ENCODE results near the gene KIAA1328.

Gene KIAA1328

DNA sequence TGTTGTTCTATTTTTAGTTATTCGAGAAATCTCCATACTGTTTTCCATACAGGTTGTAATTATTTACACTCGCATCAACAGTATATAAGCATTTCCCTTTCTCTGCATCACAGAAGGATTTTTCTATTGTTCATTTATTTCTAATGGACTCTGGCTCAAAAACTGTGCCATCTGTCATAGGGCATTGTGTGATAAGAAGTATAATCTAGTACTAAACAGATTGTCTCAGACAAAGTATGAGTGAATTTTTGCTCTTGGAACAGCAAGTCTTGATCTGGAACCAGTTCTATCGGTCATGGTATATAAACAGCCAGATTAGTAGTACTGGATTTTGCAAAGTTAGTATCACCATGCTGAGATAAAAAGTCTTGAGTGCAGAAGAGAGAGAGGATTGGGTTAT is 145.8 kb downstream of the KIAA1328 start:
- DNase-seq, result no peak

DNA sequence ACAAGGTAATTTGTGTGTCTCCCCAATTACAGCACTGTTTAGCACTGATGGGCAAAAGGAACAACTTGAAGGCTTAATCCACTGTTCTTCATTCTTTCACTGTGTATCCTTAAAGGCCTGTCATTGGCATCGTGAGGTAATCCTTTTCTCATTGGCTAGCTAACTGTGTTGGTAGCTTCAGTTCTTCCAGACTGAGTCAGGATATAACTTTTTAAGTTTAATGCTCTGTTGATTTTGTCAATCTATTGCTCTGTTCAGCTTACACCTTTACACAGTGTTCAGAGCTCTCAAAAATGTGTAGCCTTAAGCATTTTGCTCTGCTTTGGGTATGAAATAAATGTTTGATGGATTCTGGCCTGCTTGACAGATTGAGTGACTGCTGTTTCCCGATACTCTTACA is 148.2 kb downstream of the KIAA1328 start:
- DNase-seq, result no peak

DNA sequence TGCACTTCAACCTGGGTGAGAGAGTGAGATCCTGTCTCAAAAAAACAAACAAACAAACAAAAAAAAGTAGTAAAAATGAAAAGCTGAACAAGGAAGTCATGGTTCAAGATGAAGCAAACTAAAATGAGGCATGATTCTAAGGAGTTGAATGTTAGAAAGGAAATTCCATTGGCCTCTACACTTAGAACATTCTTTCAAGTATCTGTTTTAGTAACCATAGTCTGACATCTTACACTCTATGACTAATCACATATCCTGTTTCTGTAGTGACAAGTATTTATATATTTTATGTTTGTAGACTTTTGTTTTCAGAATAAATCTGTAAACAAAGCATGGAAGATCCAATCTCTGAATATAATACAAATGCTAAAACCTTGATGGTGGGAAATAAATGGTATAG is 164.1 kb downstream of the KIAA1328 start:
- DNase-seq, result no peak

DNA sequence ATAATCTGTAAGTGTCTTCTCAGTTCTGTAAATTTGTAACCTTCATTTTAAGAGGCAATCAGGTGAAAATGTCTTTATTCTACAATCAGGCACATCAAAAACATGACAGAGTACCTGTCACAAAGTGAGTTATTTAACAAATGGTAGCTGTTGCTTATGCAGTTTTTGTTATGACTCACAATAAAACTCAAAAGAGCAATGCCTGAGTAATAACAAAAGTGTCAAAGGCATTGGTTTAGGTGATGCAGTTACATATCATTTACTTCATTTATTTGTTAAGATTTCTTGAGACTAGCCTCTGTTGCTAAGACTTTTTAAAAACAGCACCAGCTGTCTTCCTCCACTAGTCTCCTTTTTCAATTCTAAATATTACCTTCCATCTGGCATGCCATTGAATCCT is 177.8 kb downstream of the KIAA1328 start:
- DNase-seq, result peak; percentile 31

DNA sequence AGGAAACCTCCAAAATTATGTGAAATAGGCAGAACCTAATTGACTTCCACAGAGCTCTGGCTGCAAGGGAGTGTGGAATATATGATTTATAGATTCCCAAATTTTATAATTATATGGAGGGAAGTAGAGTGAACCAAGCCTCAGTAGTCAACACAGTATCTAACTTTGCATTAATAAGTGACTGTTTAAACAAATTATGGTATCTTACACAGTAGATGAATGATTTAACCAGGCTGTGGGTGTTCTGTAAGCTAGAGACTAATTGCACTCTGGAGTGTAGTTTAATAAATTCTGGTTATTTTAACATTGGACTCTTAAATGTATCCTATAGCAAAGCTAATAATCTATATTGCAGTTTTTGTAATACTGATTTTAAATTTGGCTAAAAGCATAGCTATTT is 183.5 kb downstream of the KIAA1328 start:
- no peak for DNase-seq

DNA sequence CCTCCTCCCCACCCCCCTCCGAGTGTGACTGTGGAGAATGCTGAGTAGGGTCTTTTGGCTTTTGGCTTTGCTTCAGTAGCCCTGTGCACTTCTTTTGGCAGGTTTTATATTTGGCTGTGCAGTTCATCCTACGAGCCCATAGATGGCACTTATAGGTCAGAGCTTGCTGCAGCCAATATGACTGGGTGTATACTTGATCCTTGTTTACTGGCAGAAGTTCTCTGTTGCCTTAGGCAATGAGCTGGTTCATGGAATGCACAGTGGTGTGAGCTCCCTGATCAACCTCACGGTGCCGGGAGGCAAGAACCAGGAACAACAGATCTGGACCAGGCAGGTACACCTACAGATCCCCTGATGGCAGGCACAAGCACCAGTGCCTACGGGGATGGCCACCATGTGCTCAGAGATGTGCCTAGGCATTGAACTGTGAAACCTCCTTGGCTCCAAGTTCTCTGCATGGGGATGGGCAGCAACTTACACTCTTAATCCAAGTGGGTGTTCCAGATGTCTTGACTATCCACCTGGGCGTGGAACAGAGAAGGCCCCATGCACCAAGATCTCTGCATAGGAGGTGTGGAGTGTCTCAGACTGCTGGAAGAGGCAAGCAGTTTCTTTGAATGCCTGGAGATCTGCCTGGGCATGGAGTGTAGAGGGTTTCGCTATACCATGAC is 190.4 kb downstream of the KIAA1328 start:
- DNase-seq, result peak; percentile 16

DNA sequence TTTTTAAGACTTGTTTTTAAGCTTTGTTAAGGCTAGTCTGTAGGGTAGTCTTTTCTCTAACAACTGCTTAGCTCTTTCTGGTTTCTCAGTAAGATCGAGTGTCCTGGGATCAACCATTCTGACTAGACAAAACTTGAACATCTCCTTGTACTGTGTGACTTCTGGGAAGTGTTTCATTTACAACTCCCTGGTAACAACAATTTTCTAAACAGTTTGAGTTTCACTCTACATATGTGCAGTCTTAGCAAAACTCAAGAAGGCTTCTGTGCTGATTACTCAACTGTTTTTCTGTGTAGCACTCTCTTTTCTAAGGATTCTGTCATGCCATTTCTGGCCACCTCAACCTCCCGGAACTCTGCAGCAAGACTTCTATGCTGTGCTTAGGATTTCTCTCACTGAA is 204.5 kb downstream of the KIAA1328 start:
- no peak for DNase-seq

DNA sequence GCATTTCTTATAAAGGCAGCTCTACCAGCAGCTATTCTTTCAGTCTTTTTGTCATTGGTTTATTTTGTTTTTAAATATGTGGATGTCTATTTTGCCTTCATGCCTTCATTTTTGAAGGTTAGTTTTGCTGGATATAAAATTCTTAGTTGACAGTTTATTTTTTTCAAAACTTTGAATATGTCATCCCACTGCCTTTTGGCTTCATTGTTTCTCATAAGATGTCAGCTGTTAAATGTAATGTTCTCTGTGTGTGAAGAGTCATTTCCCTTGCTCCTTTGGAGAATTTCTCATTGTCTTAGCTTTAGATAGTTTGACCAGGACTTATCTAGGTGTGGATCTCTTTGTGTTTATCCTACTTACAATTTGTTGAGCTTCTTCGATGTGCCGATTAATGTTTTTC is 213.5 kb downstream of the KIAA1328 start:
- DNase-seq, result no peak

DNA sequence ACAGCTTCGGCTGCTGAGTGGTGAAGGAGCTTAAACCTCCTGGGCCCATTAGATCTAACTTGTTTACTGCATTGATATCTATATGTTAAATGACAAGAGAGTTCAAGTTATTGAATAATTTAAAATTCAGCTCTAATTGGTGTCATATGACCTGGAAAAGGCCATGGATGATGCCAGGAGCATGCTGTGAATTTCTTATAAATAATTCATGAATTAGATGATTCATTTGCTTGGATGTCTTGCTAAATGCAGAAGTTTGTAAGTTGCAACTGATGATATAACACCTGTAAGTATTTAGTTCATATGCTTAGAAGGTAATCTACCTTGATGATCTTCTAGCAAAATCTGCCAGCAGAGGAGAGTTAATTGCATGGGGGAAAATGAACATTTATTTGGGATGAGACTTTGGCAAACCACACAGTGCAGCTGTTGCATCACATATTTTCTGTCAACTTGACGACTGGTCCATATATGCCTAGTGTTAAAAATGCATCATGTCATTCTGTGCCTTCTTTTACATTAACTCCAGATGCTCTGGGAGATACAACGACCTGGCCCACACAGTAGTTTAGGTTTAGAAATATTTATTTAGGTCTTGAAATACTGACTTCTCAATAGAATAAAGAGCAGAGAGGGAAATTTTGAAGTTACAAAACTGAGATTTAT is 226.3 kb downstream of the KIAA1328 start:
- DNase-seq, result no peak

DNA sequence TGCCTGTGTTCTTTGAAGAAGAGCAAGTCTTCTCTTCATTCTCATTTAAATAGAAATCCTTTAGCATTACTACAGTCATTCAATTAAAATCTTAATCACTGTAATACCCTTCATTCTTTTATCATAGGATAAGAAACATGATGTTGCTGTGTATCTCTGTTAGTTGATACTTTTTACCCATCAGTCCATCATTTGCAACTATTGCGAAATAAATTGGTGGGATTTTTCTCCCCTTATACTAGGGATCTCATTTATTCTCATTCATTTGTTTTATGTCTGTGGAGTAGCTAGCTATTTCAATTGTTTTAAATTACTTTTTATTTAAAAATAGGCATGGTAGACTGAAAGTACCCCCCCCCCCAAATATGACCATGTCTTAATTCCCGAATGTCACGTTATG is 235.3 kb downstream of the KIAA1328 start:
- DNase-seq, result no peak

DNA sequence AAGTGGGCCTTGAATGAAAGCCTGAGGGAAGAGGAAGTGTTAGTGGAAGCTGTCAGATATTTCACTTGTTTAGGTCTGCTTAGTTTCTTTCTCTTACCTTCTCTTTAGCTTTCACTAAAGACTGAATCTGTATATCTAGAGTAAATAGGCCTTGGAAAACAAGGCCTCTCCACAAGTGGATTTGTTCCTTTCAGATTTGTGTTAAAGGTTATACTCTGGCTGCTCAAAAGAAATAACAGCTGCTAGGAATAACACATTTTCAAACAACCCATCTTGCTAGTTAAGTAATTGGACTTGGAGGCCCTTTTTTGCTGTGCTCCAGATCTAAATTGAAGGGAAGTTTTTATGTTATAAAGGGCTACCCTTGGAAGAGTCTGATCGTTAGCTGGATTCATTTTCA is 236.3 kb downstream of the KIAA1328 start:
- DNase-seq, result no peak

DNA sequence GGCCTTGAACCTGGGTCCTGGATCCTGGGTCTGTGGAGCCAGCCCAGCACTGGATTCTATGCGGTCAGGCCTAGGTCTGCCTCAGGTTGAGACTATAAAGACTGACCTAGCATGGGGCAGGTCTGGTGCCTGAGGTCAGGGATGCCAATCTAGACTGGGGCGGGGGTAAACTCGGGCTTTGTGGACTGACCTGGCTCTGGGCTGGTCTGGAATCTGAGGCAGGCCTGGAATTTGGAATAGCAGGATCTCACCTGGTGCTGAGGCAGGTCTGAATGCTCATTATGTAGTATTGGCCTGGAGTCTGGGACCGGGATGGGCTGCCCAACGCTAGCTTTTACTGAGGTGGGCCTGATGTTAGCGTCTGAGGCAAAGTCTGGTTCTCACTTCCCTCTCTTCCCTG is 256.0 kb downstream of the KIAA1328 start:
- DNase-seq, result no peak

DNA sequence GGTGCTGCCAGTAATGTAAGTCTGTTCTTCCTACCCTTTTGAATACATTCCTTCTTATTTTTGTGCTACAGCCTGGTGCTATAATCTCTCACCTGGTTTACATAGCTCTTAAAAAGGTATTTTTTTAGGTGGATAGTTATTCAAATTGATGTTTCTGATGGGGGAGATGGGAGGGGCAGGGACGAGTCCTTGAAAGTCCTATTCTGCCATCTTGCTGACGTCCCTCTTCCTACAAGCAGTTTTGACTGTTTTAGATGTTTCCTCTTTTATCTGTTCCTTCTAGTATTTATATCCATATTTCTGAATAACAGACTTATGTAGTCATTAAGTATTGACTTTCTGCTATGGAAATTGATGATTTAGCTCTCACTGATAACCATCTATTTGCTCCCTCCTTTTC is 256.4 kb downstream of the KIAA1328 start:
- no peak for DNase-seq

DNA sequence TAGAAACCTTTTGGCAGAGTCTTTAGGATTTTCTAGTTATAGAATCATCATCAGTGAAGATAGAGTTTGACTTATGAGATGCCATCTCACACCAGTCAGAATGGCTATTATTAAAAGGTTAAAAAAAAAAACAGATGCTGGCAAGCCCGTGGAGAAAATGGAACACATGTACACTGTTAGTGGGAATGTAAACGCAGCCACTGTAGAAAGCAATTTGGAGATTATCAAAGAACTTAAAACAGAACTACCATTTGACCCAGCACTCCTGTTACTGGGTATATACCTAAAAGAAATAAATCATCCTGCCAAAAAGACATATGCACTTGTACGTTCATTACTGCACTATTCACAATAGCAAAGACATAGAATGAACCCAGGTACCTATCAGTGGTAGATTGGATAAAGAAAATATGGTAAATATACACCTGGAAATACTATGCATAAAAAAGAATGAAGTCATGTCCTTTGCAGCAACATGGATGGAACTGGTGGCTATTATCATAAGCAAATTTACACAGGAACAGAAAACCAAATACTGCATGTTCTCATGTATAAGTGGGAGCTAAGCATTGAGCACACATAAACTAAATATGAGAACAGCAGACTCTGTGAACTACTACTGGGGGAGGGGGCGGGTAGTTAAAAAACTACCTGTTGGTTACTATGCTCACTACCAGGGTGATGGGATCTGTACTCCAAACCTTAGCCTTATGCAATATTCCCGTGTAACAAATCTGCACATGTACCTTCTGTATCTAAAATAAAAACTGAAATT is 279.0 kb downstream of the KIAA1328 start:
- no peak for DNase-seq

DNA sequence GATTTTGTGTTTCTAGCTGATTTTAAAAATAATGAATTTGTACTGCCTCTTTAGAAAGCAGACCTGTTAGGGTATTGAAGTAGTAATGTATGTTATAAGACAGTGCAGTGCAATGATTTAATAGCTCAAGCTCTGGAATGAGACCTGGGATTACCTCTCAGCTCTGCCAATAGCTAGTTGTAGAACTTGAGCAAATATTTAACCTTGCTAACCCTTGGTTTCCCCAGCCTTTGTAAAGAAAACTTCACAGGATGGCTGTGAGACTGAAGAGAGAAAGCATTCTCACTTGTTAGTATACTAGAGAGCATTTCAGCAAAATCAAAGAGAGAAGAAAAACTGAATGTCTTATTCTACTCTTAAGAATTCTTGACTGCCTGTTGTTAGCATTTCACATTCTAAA is 293.9 kb downstream of the KIAA1328 start:
- no peak for DNase-seq

DNA sequence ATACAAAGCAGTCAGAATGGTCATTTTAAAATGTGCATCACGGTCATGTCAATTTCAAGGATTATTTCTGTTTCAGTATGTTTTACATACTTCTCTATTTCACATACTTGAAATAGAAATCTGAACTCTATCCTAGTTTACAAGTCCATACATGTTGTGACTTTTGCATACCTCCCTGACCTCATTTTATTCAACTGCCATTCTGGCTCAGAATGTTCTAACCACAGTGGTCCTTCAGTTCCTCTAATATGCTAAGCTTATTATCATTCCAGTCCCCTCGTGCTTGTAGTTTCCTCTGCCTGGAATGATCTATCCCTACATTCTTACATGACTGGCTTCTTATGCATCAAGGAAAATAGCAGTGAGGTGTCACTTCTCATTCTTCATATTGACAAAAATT is 295.6 kb downstream of the KIAA1328 start:
- DNase-seq, result no peak

DNA sequence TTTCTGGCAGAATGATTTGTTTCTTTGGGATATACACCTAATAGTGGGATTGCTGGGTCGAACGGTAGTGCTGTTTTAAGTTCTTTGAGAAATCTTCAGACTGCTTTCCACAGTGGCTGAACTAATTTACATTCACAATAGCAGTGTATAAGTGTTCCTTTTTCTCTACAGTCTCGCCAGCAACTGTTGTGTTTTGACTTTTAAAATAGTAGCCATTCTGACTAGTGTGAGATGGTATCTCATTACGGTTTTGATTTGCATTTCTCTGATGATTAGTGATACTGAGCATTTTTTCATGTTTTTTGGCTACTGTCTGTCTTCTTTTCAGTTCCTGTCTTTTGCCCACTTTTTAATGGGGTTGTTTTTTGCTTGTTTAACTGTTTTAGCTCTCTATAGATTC is 306.2 kb downstream of the KIAA1328 start:
- no peak for DNase-seq

DNA sequence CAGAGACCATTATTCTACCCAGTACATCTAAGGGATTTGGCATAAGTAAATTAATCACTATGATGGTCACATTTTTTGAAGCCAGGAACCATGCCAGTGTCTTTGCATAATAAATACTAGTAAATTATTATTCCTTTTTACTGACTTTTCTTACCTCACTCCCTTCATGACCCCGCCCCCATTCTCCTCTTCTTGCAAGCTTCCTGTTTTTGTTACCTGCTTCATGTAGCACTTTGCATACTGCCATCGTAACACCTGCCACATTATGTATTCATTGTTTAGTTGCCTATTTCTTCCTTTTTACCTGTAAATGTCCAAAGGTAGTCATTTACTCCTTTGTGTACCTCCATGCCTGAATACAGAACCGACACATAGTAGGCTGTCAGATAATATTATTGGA is 309.5 kb downstream of the KIAA1328 start:
- no peak for DNase-seq

DNA sequence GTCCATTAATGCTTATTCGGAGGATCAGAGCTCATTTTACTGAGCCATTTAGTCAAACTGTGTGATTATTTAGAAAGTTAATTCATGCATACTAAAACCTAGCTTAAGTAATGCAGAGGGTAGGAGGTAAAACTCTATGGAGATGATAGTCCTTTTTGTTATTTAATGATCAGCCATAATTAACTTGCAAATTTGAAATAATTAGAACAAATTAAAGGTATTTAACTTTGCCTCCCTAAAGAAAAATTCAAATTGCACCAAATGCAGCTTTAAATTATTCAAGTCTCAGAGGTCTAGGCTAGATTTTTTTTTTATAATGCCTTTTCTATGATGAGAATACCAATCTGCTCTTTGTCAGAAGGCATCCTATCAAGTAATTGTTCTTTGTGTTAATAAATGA is 310.9 kb downstream of the KIAA1328 start:
- DNase-seq, result no peak

DNA sequence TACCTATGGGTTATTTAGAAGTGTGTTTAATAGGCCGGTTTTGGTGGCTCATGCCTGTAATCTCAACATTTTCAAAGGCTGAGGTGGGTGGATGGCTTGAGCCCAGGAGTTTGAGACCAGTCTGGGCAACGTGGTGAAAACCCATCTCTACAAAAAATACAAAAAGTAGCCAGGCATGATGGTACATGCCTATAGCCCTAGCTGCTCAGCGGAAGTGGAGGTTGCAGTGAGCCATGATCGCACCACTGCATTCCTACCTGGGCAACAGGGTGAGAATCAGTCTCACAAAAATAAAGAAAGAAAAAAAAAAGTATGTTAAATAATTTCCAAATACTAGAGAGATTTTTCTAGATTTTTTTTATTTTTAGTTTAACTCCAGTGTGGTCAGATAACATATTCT is 316.0 kb downstream of the KIAA1328 start:
- DNase-seq, result no peak

DNA sequence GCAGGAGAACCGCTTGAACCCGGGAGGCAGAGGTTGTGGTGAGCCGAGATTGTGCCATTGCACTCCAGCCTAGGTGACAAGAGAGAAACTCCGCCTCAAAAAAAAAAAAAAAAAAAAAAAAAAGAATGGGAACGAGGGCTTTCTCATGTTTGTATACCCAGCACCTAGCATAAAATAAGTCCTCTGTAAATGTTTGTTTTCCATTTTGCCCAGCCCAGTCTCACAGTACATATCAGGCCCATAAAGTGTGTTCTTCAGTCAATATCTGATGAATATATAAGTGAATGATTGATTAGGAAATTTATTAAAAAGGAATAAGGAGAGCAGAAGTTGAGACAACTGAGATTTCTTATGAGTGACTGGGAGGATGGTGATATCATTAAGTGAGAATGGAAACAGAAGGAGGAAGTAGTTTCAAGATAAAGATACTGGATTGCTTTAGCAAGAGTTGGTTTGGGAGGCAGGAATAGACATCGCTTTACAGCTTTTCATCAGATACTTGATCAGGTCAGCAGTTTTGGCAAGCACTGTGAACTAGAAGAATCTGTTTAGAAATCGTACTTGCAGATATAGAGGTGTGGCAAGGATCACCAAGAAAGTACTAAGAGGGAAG is 327.5 kb downstream of the KIAA1328 start:
- DNase-seq, result no peak

DNA sequence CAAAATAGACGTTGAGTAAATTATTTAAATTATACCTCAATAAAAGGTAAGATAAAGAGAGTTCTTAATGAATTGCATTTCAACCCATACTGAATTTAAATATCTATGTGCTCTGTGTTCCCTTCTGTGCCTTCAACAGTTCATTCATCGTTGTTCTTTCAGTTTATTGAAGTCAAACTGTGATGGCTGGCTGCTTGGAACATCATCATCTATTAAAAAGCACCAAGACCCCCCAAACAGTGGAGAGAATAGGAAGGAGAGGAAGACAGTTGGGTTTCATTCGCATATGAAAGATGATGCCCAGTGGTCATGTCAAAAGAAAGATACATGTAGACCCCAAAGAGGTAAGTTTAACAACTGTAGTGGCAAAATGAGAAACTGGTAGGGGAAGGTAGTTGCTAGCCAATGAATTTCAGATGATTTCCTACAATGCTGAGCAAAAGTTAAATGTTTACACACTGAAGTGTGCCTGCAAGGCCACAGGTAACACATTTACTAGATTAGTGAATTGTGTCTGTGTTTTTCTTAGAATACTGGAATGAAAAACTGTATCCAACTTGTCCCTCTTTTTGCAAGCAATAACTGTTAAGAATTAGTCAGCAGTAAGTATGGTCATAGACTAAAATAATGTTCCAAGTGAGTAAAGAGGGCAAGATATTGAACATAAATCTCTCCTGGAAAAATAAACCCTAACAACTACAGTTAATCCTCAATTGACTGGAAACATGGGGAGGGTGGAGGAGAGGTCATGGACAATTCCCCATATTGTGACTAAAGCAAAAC is 331.3 kb downstream of the KIAA1328 start:
- no peak for DNase-seq

DNA sequence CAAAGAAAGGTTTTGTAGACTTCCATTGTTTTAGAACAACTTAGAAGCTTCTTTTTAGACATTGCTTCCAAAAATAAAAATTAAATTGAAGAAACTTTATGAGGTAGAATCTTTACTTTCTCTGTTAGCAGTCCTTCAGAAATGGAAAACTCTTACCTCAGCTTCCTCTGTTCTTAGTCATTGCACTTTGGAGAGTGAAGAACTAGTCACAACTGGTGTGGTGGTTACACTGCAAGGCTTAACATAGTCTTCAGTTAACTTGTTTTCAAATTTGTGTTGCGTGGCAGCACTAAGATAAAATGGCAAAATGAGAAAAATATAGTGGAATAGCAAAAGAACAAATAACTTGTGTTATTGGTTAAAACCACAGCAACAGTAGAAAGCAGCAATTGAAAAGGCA is 332.6 kb downstream of the KIAA1328 start:
- no peak for DNase-seq

Data from NCI-H524 treated with DMSO at 0.1 percent for 48 hours (cell line).